GM18502 (cell line): ENCODE data around the gene CCDC148.
A peak's percentile ranks its signal among the peaks of the same experiment; 100 is the strongest.
"Not testable (repeated sequence)": the region's sequence is repeated elsewhere in the genome, so short reads cannot be mapped to it uniquely, and the experiment has no call there.

Source experiments
- ATAC-seq: cut with Tn5 transposase; IDR thresholded peaks from one replicate; pipeline ENCODE4 v1.9.1; 2021; ENCODE audit warnings: mild to moderate bottlenecking; ENCODE audit not compliant: unreplicated experiment, poor library complexity

Gene CCDC148

GRCh38 chr2:158380746-158381145 lies 75.8 kb downstream of the CCDC148 start:
- ATAC-seq = no peak

GRCh38 chr2:158378926-158379325 lies 77.6 kb downstream of the CCDC148 start:
- ATAC-seq = no peak

GRCh38 chr2:158366342-158366741 lies 90.2 kb downstream of the CCDC148 start:
- ATAC-seq = no peak

- no peak for ATAC-seq
Measured at GRCh38 chr2:158359846-158360245, 96.7 kb downstream of the CCDC148 start.

- ATAC-seq = no peak
Measured at GRCh38 chr2:158357699-158358098, 98.9 kb downstream of the CCDC148 start.

GRCh38 chr2:158357122-158357521 lies 99.4 kb downstream of the CCDC148 start:
- ATAC-seq = no peak

GRCh38 chr2:158351466-158351816 lies 105.1 kb downstream of the CCDC148 start:
- ATAC-seq = not testable (repeated sequence)

- not testable (repeated sequence) for ATAC-seq
Measured at GRCh38 chr2:158350751-158351465, 105.6 kb downstream of the CCDC148 start.

- ATAC-seq = no peak
Measured at GRCh38 chr2:158346032-158346431, 110.5 kb downstream of the CCDC148 start.

- no peak for ATAC-seq
Measured at GRCh38 chr2:158339513-158339912, 117.0 kb downstream of the CCDC148 start.

- no peak for ATAC-seq
Measured at GRCh38 chr2:158337018-158337417, 119.5 kb downstream of the CCDC148 start.

GRCh38 chr2:158331799-158332198 lies 124.8 kb downstream of the CCDC148 start:
- not testable (repeated sequence) for ATAC-seq

- ATAC-seq = no peak
Measured at GRCh38 chr2:158325782-158326340, 130.7 kb downstream of the CCDC148 start.

GRCh38 chr2:158325031-158325781 lies 131.3 kb downstream of the CCDC148 start:
- no peak for ATAC-seq

GRCh38 chr2:158323381-158323780 lies 133.2 kb downstream of the CCDC148 start:
- no peak for ATAC-seq

- ATAC-seq = no peak
Measured at GRCh38 chr2:158321264-158321663, 135.3 kb downstream of the CCDC148 start.

- ATAC-seq = no peak
Measured at GRCh38 chr2:158319269-158319668, 137.3 kb downstream of the CCDC148 start.

GRCh38 chr2:158317642-158318041 lies 138.9 kb downstream of the CCDC148 start:
- ATAC-seq = no peak

GRCh38 chr2:158315803-158316414 lies 140.6 kb downstream of the CCDC148 start:
- peak; percentile 49 for ATAC-seq

GRCh38 chr2:158315000-158315399 lies 141.6 kb downstream of the CCDC148 start:
- ATAC-seq = no peak

GRCh38 chr2:158313734-158314133 lies 142.8 kb downstream of the CCDC148 start:
- no peak for ATAC-seq
